SK-N-MC (cell line): Measurements from ENCODE around the gene DUSP3.
"Not testable (repeated sequence)": the region's sequence is repeated elsewhere in the genome, so short reads cannot be mapped to it uniquely, and the experiment has no call there.

Experiments
- DNase-seq: peaks from one replicate; pipeline ENCODE4 v3.0.0-alpha.2; 2011; ENCODE audit warnings: low read depth, low spot score
- H3K27ac ChIP-seq: fragments of 200-600 bp; sonication (generic); 2 replicates; pipeline ENCODE4 v1.5.1; 2016; ENCODE audit warnings: mixed run types
- H3K36me3 ChIP-seq: fragments of 200-600 bp; sonication (generic); 2 replicates; pipeline ENCODE4 v1.6.1; 2017; ENCODE audit warnings: antibody characterized with exemption, low read length, mixed read lengths; ENCODE audit not compliant: insufficient read depth
- H3K4me3 ChIP-seq: fragments of 200-600 bp; sonication (generic); 2 replicates; pipeline ENCODE4 v1.5.1; 2016
- H3K9ac ChIP-seq: fragments of 200-600 bp; sonication (generic); 2 replicates; pipeline ENCODE4 v1.8.0; 2017; ENCODE audit warnings: mixed run types, mixed read lengths; ENCODE audit not compliant: insufficient read length
- H3K9me3 ChIP-seq: fragments of 200-600 bp; sonication (generic); 2 replicates; pipeline ENCODE4 v1.6.1; 2017; ENCODE audit warnings: low read depth, mild to moderate bottlenecking, antibody characterized with exemption, low read length, moderate library complexity, mixed read lengths
- EZH2 ChIP-seq: fragments of 200-600 bp; sonication (generic); IDR thresholded peaks from one replicate; pipeline ENCODE4 v1.6.1; 2017; ENCODE audit warnings: antibody characterized with exemption
- FOXP2 ChIP-seq: optimal IDR thresholded peaks from 2 replicates; pipeline ENCODE3; 2011; ENCODE audit warnings: mild to moderate bottlenecking, moderate library complexity; ENCODE audit not compliant: insufficient read depth; ENCODE audit errors: extremely low read length, control extremely low read depth
- POLR2AphosphoS5 ChIP-seq: IDR thresholded peaks from 2 replicates; pipeline ENCODE4 v1.6.1; 2012; ENCODE audit warnings: mild to moderate bottlenecking, low read depth, low read length, borderline replicate concordance

DUSP3 gene

DNA sequence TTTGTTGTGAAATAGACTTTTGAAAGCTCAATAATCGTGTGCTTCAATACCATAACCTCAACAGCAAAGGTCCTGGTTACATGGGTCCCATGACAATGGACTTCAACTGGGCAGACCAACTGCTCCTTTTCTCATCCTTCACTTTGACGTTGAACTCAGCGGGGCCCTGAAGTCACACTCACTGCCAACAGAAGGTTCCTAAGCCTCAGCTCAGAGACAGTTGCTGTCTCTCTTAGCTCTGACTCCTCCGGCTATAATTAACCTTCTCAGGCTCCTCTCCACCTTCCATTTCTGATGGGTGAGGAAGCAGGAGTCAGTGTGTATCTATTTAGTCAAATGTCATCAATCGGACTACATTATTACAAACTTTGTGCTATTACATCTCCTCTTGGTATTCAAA lies 30.3 kb upstream of the DUSP3 start:
- DNase-seq, result no peak
- TF ChIP-seq EZH2 (no peak), POLR2AphosphoS5 (no peak), FOXP2 (no peak)
- Histone ChIP-seq H3K9me3 (no peaks in the 10 kb centered on the region), H3K4me3 (no peak overlapping the region), H3K36me3 (peaks cover 8% of the 10 kb centered on the region), H3K9ac (no peak overlapping the region), H3K27ac (no peak overlapping the region)

DNA sequence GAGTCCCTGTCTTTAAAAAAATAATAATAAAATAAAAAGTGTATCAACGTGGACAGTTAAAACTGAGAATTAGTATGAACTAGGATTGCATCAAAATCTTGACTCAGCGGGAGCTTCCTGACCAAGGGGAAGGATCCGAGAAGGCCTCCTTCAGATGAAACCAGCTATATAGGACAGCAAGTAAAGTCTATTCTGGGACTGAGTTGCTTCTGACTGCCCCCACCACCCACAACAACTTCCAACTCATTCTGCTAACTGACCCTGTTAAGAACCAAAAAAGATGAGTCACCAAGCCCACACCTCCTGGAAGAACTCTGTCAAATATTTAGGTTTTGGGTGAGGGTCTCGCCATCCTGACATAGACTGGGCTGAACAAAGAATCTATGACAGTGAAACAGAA lies 29.3 kb upstream of the DUSP3 start:
- Histone ChIP-seq H3K27ac (no peak overlapping the region), H3K36me3 (peaks cover 8% of the 10 kb centered on the region)
- TF ChIP-seq EZH2 (no peak), FOXP2 (no peak), POLR2AphosphoS5 (no peak)

DNA sequence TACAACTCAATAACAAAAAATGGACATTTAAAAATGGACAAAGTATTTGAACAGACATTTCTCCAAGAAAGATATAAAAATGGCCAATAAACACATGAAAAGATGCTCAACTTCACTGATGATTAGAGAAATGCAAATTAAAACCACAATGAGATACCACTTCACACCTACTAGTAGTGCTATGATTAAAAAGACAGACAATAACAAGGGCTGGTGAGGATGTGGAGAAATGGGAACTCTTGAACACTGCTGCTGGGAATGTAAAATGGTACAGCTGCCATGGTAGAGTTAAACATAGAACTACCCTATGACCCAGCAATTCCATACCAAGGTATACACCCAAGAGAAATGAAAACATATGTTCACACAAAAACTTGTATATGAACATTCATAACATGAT lies 26.3 kb upstream of the DUSP3 start:
- H3K9me3 ChIP-seq, result no peaks in the 10 kb centered on the region

More for the DNA sequence above, 29.3 kb upstream of the DUSP3 start:
- H3K9me3 ChIP-seq, result no peaks in the 10 kb centered on the region
- no peak for DNase-seq
- H3K4me3 ChIP-seq, result no peak overlapping the region
- no peak overlapping the region for H3K9ac ChIP-seq

DNA sequence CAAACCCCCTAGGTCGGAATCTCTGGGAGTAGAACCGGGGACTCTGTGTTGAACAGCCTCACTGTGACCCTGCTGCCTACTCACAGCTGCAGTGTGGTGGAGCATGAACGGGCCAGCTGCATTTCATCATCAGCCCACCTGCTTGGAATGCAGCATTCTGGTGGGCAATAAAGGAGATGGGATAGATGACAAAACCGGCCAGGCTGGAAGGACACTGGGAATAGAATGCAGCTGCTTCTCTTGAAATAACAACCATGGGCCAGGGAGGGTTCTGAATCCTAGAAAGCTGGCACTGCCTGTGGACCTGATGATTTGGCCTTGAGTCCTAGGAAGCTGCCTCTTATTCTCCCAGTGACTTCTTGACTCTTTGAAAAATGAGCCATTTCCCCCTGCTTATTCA lies 25.0 kb upstream of the DUSP3 start:
- no peak for TF ChIP-seq FOXP2
- TF ChIP-seq POLR2AphosphoS5, result no peak
- no peak for TF ChIP-seq EZH2
- Histone ChIP-seq H3K4me3 (no peak overlapping the region), H3K9ac (no peak overlapping the region), H3K9me3 (no peaks in the 10 kb centered on the region), H3K27ac (no peak overlapping the region), H3K36me3 (peaks cover 10% of the 10 kb centered on the region)
- DNase-seq, result no peak

More for the DNA sequence above, 26.3 kb upstream of the DUSP3 start:
- no peak overlapping the region for H3K9ac ChIP-seq
- no peak for TF ChIP-seq FOXP2
- TF ChIP-seq EZH2, result no peak
- TF ChIP-seq POLR2AphosphoS5, result no peak
- no peak overlapping the region for H3K4me3 ChIP-seq
- no peak for DNase-seq
- no peak overlapping the region for H3K27ac ChIP-seq
- H3K36me3 ChIP-seq, result peaks cover 11% of the 10 kb centered on the region

DNA sequence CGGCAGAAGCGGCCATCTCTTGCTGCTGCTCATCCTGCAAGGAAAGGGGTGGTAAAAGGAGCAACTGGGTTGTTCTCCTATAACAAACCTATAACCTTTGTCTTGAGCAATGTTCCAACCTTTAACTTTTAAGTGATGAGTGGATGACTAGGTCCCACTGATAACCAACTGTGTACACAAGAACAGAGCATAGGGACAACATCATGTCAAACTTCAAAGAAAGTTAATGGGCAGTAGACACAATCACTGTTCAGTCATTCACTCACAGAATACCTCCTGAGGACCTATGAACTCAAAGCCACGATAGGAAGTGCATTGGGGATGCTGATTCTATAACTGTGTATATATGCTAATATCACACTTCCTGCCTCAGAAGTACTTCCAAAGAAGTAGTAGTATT lies 23.1 kb upstream of the DUSP3 start:
- Histone ChIP-seq H3K36me3 (peaks cover 7% of the 10 kb centered on the region; the same call in 1 of the 2 replicates), H3K9ac (no peak overlapping the region), H3K27ac (no peak overlapping the region), H3K9me3 (no peaks in the 10 kb centered on the region), H3K4me3 (no peak overlapping the region)
- no peak for DNase-seq
- TF ChIP-seq FOXP2, result no peak
- TF ChIP-seq POLR2AphosphoS5, result no peak
- no peak for TF ChIP-seq EZH2

DNA sequence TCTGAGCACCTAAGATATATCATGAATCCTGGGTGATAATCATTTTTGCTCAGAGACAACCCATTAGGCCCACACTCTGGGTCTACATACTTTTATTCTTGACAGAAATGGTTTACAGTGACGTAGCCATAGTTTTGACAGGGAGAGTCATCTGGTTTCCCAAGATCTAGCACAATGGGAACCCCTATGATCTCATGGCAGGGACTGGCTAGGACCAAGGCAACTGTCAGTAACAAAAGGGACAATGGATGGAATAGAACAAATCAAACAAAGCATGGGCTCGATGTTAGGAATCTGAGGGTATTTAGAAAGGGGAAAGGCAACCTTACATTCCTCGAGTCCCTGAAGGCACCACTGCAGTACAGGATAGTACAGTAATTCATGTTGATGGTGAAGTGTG lies 22.0 kb upstream of the DUSP3 start:
- Histone ChIP-seq H3K36me3 (peaks cover 6% of the 10 kb centered on the region; the same call in 1 of the 2 replicates), H3K27ac (no peak overlapping the region)

DNA sequence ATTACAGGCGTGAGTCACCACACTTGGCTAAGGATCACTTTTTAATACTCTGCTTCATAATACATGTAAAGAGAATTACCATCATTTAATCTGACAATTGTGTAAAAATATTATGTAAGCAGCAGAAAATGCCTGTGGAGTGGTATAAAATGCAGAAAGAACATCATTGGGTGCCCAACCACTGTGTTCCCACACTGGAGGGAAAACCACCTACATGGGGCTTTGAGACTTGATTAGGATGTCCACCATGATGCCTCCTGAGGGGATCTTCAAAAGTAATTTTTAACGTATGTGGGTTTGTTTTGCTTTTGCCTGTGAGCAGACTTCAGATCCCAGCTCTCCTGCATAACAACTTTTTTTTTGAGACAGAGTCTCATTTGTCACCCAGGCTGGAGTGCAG lies 20.3 kb upstream of the DUSP3 start:
- no peaks in the 10 kb centered on the region for H3K9me3 ChIP-seq
- 0 out of 2 replicates have a peak, but pooled peaks cover 3% of the 10 kb centered on the region for H3K36me3 ChIP-seq
- H3K27ac ChIP-seq, result no peak overlapping the region
- no peak for TF ChIP-seq POLR2AphosphoS5
- no peak for TF ChIP-seq EZH2
- H3K4me3 ChIP-seq, result no peak overlapping the region
- no peak for DNase-seq
- H3K9ac ChIP-seq, result no peak overlapping the region

More for the DNA sequence above, 22.0 kb upstream of the DUSP3 start:
- no peak overlapping the region for H3K4me3 ChIP-seq
- no peak for TF ChIP-seq FOXP2
- TF ChIP-seq EZH2, result no peak
- no peak for TF ChIP-seq POLR2AphosphoS5
- no peaks in the 10 kb centered on the region for H3K9me3 ChIP-seq
- H3K9ac ChIP-seq, result no peak overlapping the region
- DNase-seq, result no peak

DNA sequence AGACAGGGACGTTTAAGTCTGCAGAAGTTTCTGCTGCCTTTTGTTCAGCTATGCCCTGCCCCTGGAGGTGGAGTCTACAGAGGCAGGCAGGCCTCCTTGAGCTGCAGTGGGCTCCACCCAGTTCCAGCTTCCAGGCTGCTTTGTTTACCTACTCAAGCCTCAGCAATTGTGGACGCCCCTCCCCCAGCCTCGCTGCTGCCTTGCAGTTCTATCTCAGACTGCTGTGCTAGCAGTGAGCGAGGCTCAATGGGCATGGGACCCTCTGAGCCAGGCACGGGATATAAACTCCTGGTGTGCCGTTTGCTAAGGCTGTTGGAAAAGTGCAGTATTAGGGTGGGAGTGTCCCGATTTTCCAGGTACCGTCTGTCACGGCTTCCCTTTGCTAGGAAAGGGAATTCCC lies 19.2 kb upstream of the DUSP3 start:
- not testable (repeated sequence) for DNase-seq, H3K9me3 ChIP-seq, H3K9ac ChIP-seq, H3K36me3 ChIP-seq, H3K27ac ChIP-seq, H3K4me3 ChIP-seq

DNA sequence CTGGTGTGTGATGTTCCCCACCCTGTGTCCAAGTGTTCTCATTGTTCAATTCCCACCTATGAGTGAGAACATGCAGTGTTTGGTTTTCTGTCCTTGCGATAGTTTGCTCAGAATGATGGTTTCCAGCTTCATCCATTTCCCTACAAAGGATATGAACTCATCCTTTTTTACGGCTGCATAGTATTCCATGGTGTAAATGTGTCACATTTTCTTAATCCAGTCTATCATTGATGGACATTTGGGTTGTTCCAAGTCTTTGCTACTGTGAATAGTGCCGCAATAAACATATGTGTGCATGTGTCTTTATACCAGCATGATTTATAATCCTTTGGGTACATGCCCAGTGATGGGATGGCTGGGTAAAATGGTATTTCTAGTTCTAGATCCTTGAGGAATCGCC lies 13.9 kb upstream of the DUSP3 start:
- not testable (repeated sequence) for DNase-seq, H3K27ac ChIP-seq, H3K36me3 ChIP-seq, H3K9ac ChIP-seq, H3K9me3 ChIP-seq, H3K4me3 ChIP-seq

DNA sequence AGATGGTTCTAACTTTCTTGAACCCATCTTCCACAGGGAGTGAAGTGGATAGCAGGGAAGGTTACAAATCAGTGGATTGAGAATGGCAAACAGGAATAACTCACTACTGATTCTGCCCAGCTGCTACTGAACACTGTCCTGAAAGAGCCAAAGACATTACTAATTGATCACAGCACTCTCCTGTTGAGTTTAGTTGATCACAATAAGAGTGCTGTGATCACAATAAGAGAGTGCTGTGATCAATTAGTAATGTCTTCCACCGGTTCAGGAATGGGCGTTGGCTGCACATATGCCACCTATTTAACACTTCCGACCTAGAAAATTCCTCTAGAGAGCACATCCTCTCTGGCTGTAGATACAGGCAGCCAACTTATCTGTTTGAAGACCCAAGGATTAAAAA lies 12.8 kb upstream of the DUSP3 start:
- Histone ChIP-seq H3K36me3 (no peaks in the 10 kb centered on the region), H3K9ac (no peak overlapping the region), H3K9me3 (no peaks in the 10 kb centered on the region), H3K27ac (peak overlapping the region; percentile 36; the same call in 1 of the 2 replicates), H3K4me3 (peak overlapping the region; percentile 49)
- no peak for DNase-seq
- TF ChIP-seq EZH2, result no peak
- no peak for TF ChIP-seq POLR2AphosphoS5
- no peak for TF ChIP-seq FOXP2
